Measurements from ENCODE around the gene GRM4. TPM values are rescaled to one million over a fixed set of nuclear protein-coding genes. Genes with fewer than 3 reads are reported as not detected.

Gene GRM4
- total RNA-seq, 1 experiment from 2014 or later = not detected

GRCh38 chr6:33983109-33983716 is 162.7 kb downstream of the GRM4 start:
- H3K9me3 ChIP-seq (ENCODE audit: low read length) = no peaks in the 10 kb centered on the region
- peaks cover 12% of the 10 kb centered on the region for H3K4me1 ChIP-seq (ENCODE audit: insufficient read depth, low read length)
- 0 out of 2 replicates have a peak overlapping the region, but pooled peaks have one; percentile 35 for H3K4me3 ChIP-seq (ENCODE audit: low read length)
- ChIA-PET CTCF (no interaction called here), POLR2A (ENCODE audit: unreplicated experiment) (no interaction called here)
- BruUV-seq (replicated peaks) = no TSS peak
- DNase-seq = peak; percentile 70
- H2AFZ ChIP-seq (ENCODE audit: low read length) = peak overlapping the region; percentile 89
- TF ChIP-seq EZH2 (IDR thresholded peaks at IDR 0.05; ENCODE audit: low read length, unreplicated experiment) = no peak
- 0 out of 2 replicates have a peak, but pooled peaks have one; percentile 24 for TF ChIP-seq CTCF (conservative IDR thresholded peaks at IDR 0.05; ENCODE audit: low read depth, low read length)
- H3K4me2 ChIP-seq (ENCODE audit: low read length) = peak overlapping the region; percentile 61
- no peak overlapping the region for H3K9ac ChIP-seq (ENCODE audit: low read length)
- peak; percentile 79 for ATAC-seq
- no peaks in the 10 kb centered on the region for H3K79me2 ChIP-seq (ENCODE audit: low read length)
- H3F3A ChIP-seq (ENCODE audit: low read length, unreplicated experiment) = no peaks in the 10 kb centered on the region
- no peaks in the 10 kb centered on the region for H4K20me1 ChIP-seq (ENCODE audit: low read length)
- H3K27me3 ChIP-seq (ENCODE audit: low read length) = no peaks in the 10 kb centered on the region
- no peaks in the 10 kb centered on the region for H3K36me3 ChIP-seq (ENCODE audit: low read depth, low read length)
- H3K9me2 ChIP-seq (replicated peaks; ENCODE audit: low read length) = no peaks in the 10 kb centered on the region
- no peak overlapping the region for H3K27ac ChIP-seq (ENCODE audit: low read length)
- intact Hi-C loops (cut with micrococcal nuclease) = no loop called here

- Histone ChIP-seq H3F3A (ENCODE audit: low read length, unreplicated experiment) (no peaks in the 10 kb centered on the region), H3K36me3 (ENCODE audit: low read depth, low read length) (no peaks in the 10 kb centered on the region), H3K27me3 (ENCODE audit: low read length) (no peaks in the 10 kb centered on the region), H4K20me1 (ENCODE audit: low read length) (no peaks in the 10 kb centered on the region), H2AFZ (ENCODE audit: low read length) (no peak overlapping the region), H3K9me2 (replicated peaks; ENCODE audit: low read length) (no peaks in the 10 kb centered on the region), H3K79me2 (ENCODE audit: low read length) (no peaks in the 10 kb centered on the region), H3K27ac (ENCODE audit: low read length) (no peak overlapping the region), H3K4me2 (ENCODE audit: low read length) (no peak overlapping the region), H3K9me3 (ENCODE audit: low read length) (no peaks in the 10 kb centered on the region), H3K4me3 (ENCODE audit: low read length) (no peak overlapping the region), H3K9ac (ENCODE audit: low read length) (no peak overlapping the region), H3K4me1 (ENCODE audit: insufficient read depth, low read length) (peaks cover 6% of the 10 kb centered on the region; the same call in 1 of the 2 replicates)
- ChIA-PET POLR2A (ENCODE audit: unreplicated experiment) (no interaction called here), CTCF (no interaction called here)
- DNase-seq (no peak), ATAC-seq (no peak)
- TF ChIP-seq CTCF (conservative IDR thresholded peaks at IDR 0.05; ENCODE audit: low read depth, low read length) (no peak), EZH2 (IDR thresholded peaks at IDR 0.05; ENCODE audit: low read length, unreplicated experiment) (no peak), EZH2phosphoT487 (IDR thresholded peaks at IDR 0.05; ENCODE audit: borderline replicate concordance, low read length) (no peak)
- intact Hi-C loops (cut with micrococcal nuclease) = no loop called here
- BruUV-seq (replicated peaks) = no TSS peak
Observed at GRCh38 chr6:33981861-33982260, 164.0 kb downstream of the GRM4 start.

GRCh38 chr6:33981421-33981820 is 164.5 kb downstream of the GRM4 start:
- no peak overlapping the region for H2AFZ ChIP-seq (ENCODE audit: low read length)
- no peak overlapping the region for H3K4me2 ChIP-seq (ENCODE audit: low read length)
- BruUV-seq (replicated peaks) = no TSS peak
- H3K27ac ChIP-seq (ENCODE audit: low read length) = no peak overlapping the region
- POLR2A ChIA-PET (ENCODE audit: unreplicated experiment) = no interaction called here
- intact Hi-C loops (cut with micrococcal nuclease) = no loop called here
- H3K79me2 ChIP-seq (ENCODE audit: low read length) = no peaks in the 10 kb centered on the region
- no peaks in the 10 kb centered on the region for H3F3A ChIP-seq (ENCODE audit: low read length, unreplicated experiment)
- no peaks in the 10 kb centered on the region for H4K20me1 ChIP-seq (ENCODE audit: low read length)
- no peaks in the 10 kb centered on the region for H3K27me3 ChIP-seq (ENCODE audit: low read length)
- H3K4me1 ChIP-seq (ENCODE audit: insufficient read depth, low read length) = peaks cover 6% of the 10 kb centered on the region; the same call in 1 of the 2 replicates
- no peaks in the 10 kb centered on the region for H3K9me2 ChIP-seq (replicated peaks; ENCODE audit: low read length)
- H3K9me3 ChIP-seq (ENCODE audit: low read length) = no peaks in the 10 kb centered on the region
- no peak overlapping the region for H3K9ac ChIP-seq (ENCODE audit: low read length)
- H3K4me3 ChIP-seq (ENCODE audit: low read length) = no peak overlapping the region
- no peak for ATAC-seq
- CTCF ChIA-PET = no interaction called here
- no peak for DNase-seq
- TF ChIP-seq CTCF (conservative IDR thresholded peaks at IDR 0.05; ENCODE audit: low read depth, low read length) (no peak), EZH2 (IDR thresholded peaks at IDR 0.05; ENCODE audit: low read length, unreplicated experiment) (no peak), EZH2phosphoT487 (IDR thresholded peaks at IDR 0.05; ENCODE audit: borderline replicate concordance, low read length) (no peak)
- no peaks in the 10 kb centered on the region for H3K36me3 ChIP-seq (ENCODE audit: low read depth, low read length)
